ENCODE data around the gene SLX4. TPM values are rescaled to one million over a fixed set of nuclear protein-coding genes. Genes with fewer than 3 reads are reported as not detected.
"Not testable (repeated sequence)": the region's sequence is repeated elsewhere in the genome, so short reads cannot be mapped to it uniquely, and the experiment has no call there.

Gene SLX4
- total and polyA plus RNA-seq, 4 donors, result 0.50 to 5.0 (median 4.5) TPM

GRCh38 chr16:3625331-3625730 lies 13.9 kb upstream of the SLX4 start:
- no peaks in the 10 kb centered on the region for H3K9me3 ChIP-seq (ENCODE audit: control insufficient read depth, low read length)
- no peaks in the 10 kb centered on the region for H3K27me3 ChIP-seq (ENCODE audit: control insufficient read depth in 1 of 2, insufficient read depth in 2 of 2, low read length in 1 of 2)
- H3K4me1 ChIP-seq (ENCODE audit: control insufficient read depth in 1 of 2, insufficient read depth in 2 of 2, low read length in 2 of 2), result no peaks in the 10 kb centered on the region
- DNase-seq, result no peak
- H3K4me3 ChIP-seq (ENCODE audit: low read length in 2 of 2), result no peak overlapping the region
- H3K27ac ChIP-seq (ENCODE audit: low read depth in 1 of 2, low read length in 2 of 2), result no peak overlapping the region
- ATAC-seq (ENCODE audit: low FRiP score), result no peak
- H3K36me3 ChIP-seq (ENCODE audit: control insufficient read depth in 1 of 2, insufficient read depth in 2 of 2, low read length in 1 of 2), result peaks cover 0 to 2% of the 10 kb centered on the region in 2 donors
- 90 to 92% methylated on average over 5 of the region's 5 CpGs for WGBS, 2 donors
- intact Hi-C loops (cut with DNase I), result no loop called here

DNA sequence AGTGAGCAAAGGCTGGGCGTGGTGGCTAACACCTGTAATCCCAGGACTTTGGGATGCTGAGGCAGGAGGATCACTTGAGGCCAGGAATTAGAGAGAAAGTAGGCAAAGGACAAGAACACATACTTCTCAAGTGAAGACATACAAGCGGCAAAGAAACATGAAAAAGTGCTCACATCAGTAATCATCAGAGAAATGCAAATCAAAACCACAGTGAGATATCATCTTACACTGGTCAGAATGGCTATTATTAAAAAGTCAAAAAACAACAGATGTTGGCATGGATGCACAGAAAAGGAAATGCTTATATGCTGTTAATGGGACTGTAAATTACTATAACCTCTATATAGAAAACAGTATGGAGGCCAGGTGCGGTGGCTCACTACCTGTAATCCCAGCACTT lies 12.2 kb upstream of the SLX4 start:
- intact Hi-C loops (cut with DNase I), result no loop called here
- Histone ChIP-seq H3K4me1 (ENCODE audit: control insufficient read depth in 1 of 2, insufficient read depth in 2 of 2, low read length in 2 of 2) (no peaks in the 10 kb centered on the region), H3K27ac (ENCODE audit: low read depth in 1 of 2, low read length in 2 of 2) (no peak overlapping the region), H3K9me3 (ENCODE audit: control insufficient read depth, low read length) (no peaks in the 10 kb centered on the region), H3K4me3 (ENCODE audit: low read length in 2 of 2) (no peak overlapping the region), H3K36me3 (ENCODE audit: control insufficient read depth in 1 of 2, insufficient read depth in 2 of 2, low read length in 1 of 2) (peaks cover 0 to 2% of the 10 kb centered on the region in 2 donors), H3K27me3 (ENCODE audit: control insufficient read depth in 1 of 2, insufficient read depth in 2 of 2, low read length in 1 of 2) (no peaks in the 10 kb centered on the region)
- WGBS, 2 donors, result 95 to 96% methylated on average over 3 of the region's 3 CpGs
- ATAC-seq (ENCODE audit: low FRiP score) (no peak), DNase-seq (no peak)

DNA sequence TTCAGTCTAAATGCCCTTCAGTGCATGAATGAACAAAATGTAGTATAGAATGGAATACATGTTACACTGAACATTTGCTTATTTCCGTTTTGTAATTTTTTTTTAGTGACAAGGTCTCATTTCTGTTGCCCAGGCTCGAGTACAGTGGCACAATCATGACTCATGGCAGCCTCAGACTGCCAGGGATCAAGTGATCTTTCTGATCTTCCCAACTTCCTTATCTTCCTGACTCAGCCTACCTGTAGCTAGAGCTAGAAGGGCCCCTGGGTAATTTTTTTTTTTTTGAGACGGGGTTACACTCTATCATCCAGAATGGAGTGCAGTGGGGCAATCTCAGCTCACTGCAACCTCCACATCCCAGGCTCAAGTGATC lies 7.3 kb upstream of the SLX4 start:
- no peak for ATAC-seq (ENCODE audit: low FRiP score)
- no peak for DNase-seq

GRCh38 chr16:3612510-3613466 lies 1.4 kb upstream of the SLX4 start:
- no peaks in the 10 kb centered on the region for H3K4me1 ChIP-seq (ENCODE audit: control insufficient read depth in 1 of 2, insufficient read depth in 2 of 2, low read length in 2 of 2)
- 84 to 90% methylated on average over 29 to 34 of the region's 34 CpGs for WGBS, 2 donors
- H3K36me3 ChIP-seq (ENCODE audit: control insufficient read depth in 1 of 2, insufficient read depth in 2 of 2, low read length in 1 of 2), result no peaks in the 10 kb centered on the region
- no peaks in the 10 kb centered on the region for H3K9me3 ChIP-seq (ENCODE audit: control insufficient read depth, low read length)
- no peaks in the 10 kb centered on the region for H3K27me3 ChIP-seq (ENCODE audit: control insufficient read depth in 1 of 2, insufficient read depth in 2 of 2, low read length in 1 of 2)
- intact Hi-C loops (cut with DNase I), result loop anchor here (5.0 kb wide), 2 partner anchors 75 to 85 kb away; no protein-coding TSS in a partner anchor
- no peak overlapping the region for H3K27ac ChIP-seq (ENCODE audit: low read depth in 1 of 2, low read length in 2 of 2)
- ATAC-seq (ENCODE audit: low FRiP score), result no peak
- no peak overlapping the region for H3K4me3 ChIP-seq (ENCODE audit: low read length in 2 of 2)
- no peak for DNase-seq

More for the DNA sequence above, 7.3 kb upstream of the SLX4 start:
- intact Hi-C loops (cut with DNase I), result no loop called here
- H3K27me3 ChIP-seq (ENCODE audit: control insufficient read depth in 1 of 2, insufficient read depth in 2 of 2, low read length in 1 of 2), result no peaks in the 10 kb centered on the region
- WGBS, 2 donors, result 75% methylated on average over 3 of the region's 3 CpGs
- no peaks in the 10 kb centered on the region for H3K9me3 ChIP-seq (ENCODE audit: control insufficient read depth, low read length)
- no peaks in the 10 kb centered on the region for H3K4me1 ChIP-seq (ENCODE audit: control insufficient read depth in 1 of 2, insufficient read depth in 2 of 2, low read length in 2 of 2)
- peaks cover 0 to 2% of the 10 kb centered on the region in 2 donors for H3K36me3 ChIP-seq (ENCODE audit: control insufficient read depth in 1 of 2, insufficient read depth in 2 of 2, low read length in 1 of 2)
- no peak overlapping the region for H3K27ac ChIP-seq (ENCODE audit: low read depth in 1 of 2, low read length in 2 of 2)
- no peak overlapping the region for H3K4me3 ChIP-seq (ENCODE audit: low read length in 2 of 2)

GRCh38 chr16:3610698-3611145 lies 684 bp downstream of the SLX4 start:
- H3K4me1 ChIP-seq (ENCODE audit: control insufficient read depth in 1 of 2, insufficient read depth in 2 of 2, low read length in 2 of 2), result no peaks in the 10 kb centered on the region
- peak overlapping the region in 1 of 2 donors; percentile 41 for H3K27ac ChIP-seq (ENCODE audit: low read depth in 1 of 2, low read length in 2 of 2)
- H3K27me3 ChIP-seq (ENCODE audit: control insufficient read depth in 1 of 2, insufficient read depth in 2 of 2, low read length in 1 of 2), result no peaks in the 10 kb centered on the region
- ATAC-seq (ENCODE audit: low FRiP score) (no peak), DNase-seq (no peak)
- no peaks in the 10 kb centered on the region for H3K9me3 ChIP-seq (ENCODE audit: control insufficient read depth, low read length)
- intact Hi-C loops (cut with DNase I), result loop anchor here (2.0 to 5.0 kb wide), 3 partner anchors 73 to 83 kb away; no protein-coding TSS in a partner anchor
- H3K4me3 ChIP-seq (ENCODE audit: low read length in 2 of 2), result peak overlapping the region; percentile 76 to 90
- 3% methylated on average over 10 of the region's 10 CpGs for WGBS, 2 donors
- no peaks in the 10 kb centered on the region for H3K36me3 ChIP-seq (ENCODE audit: control insufficient read depth in 1 of 2, insufficient read depth in 2 of 2, low read length in 1 of 2)

GRCh38 chr16:3609895-3610697 lies 1.3 kb downstream of the SLX4 start:
- intact Hi-C loops (cut with DNase I), result loop anchor here (2.0 to 5.0 kb wide), 3 partner anchors 73 to 83 kb away; no protein-coding TSS in a partner anchor

DNA sequence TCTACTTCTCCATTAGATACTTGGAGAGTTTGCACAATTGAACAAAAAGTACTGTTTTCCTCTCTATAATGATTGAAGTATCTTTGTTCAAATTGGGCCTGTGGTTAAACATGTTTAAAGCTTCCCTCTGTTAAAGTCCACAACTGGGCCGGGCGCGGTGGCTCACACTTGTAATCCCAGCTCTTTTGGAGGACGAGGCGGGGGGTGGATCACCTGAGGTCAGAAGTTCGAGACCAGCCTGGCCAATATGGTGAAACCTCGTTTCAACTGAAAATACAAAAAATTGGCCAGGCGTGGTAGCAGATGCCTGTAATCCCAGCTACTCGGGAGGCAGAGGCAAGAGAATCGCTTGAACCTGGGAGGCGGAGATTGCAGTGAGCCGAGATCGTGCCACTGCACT lies 2.4 kb downstream of the SLX4 start:
- DNase-seq; intact Hi-C loops (cut with DNase I); ATAC-seq (ENCODE audit: low FRiP score); H3K4me1 ChIP-seq (ENCODE audit: control insufficient read depth in 1 of 2, insufficient read depth in 2 of 2, low read length in 2 of 2); H3K9me3 ChIP-seq (ENCODE audit: control insufficient read depth, low read length); H3K27me3 ChIP-seq (ENCODE audit: control insufficient read depth in 1 of 2, insufficient read depth in 2 of 2, low read length in 1 of 2); H3K4me3 ChIP-seq (ENCODE audit: low read length in 2 of 2); H3K27ac ChIP-seq (ENCODE audit: low read depth in 1 of 2, low read length in 2 of 2); H3K36me3 ChIP-seq (ENCODE audit: control insufficient read depth in 1 of 2, insufficient read depth in 2 of 2, low read length in 1 of 2): not testable (repeated sequence)
- WGBS, 2 donors, result 92 to 95% methylated on average over 13 of the region's 13 CpGs

More at GRCh38 chr16:3609895-3610697, 1.3 kb downstream of the SLX4 start:
- Histone ChIP-seq H3K4me1 (ENCODE audit: control insufficient read depth in 1 of 2, insufficient read depth in 2 of 2, low read length in 2 of 2) (no peaks in the 10 kb centered on the region), H3K9me3 (ENCODE audit: control insufficient read depth, low read length) (no peaks in the 10 kb centered on the region), H3K27me3 (ENCODE audit: control insufficient read depth in 1 of 2, insufficient read depth in 2 of 2, low read length in 1 of 2) (no peaks in the 10 kb centered on the region), H3K36me3 (ENCODE audit: control insufficient read depth in 1 of 2, insufficient read depth in 2 of 2, low read length in 1 of 2) (no peaks in the 10 kb centered on the region), H3K4me3 (ENCODE audit: low read length in 2 of 2) (no peak overlapping the region), H3K27ac (ENCODE audit: low read depth in 1 of 2, low read length in 2 of 2) (no peak overlapping the region)
- WGBS, 2 donors, result 60 to 65% methylated on average over 14 of the region's 14 CpGs
- DNase-seq (no peak), ATAC-seq (ENCODE audit: low FRiP score) (no peak)

DNA sequence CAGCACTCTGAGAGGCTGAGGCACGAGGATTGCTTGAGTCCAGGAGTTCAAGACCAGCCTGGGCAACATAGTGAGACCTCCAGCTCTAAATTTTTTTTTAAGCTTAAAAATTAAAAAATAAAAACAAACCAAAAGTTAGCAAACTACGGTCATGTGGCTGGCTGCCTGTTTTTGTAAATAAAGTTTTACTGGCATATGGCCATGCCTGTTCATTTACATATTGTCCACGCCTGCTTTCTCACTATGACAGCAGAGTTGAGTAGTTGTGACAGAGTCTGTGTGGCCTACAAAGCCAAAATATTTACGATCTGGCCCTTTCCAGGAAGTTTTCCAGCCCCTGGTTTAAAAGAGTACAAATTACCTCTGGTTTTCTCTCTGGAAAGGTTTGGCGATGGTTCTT lies 3.3 kb downstream of the SLX4 start:
- intact Hi-C loops (cut with DNase I), result no loop called here
- no peak overlapping the region for H3K27ac ChIP-seq (ENCODE audit: low read depth in 1 of 2, low read length in 2 of 2)
- no peak for DNase-seq

More for the DNA sequence above, 3.3 kb downstream of the SLX4 start:
- no peaks in the 10 kb centered on the region for H3K4me1 ChIP-seq (ENCODE audit: control insufficient read depth in 1 of 2, insufficient read depth in 2 of 2, low read length in 2 of 2)
- no peak overlapping the region for H3K4me3 ChIP-seq (ENCODE audit: low read length in 2 of 2)
- no peaks in the 10 kb centered on the region for H3K9me3 ChIP-seq (ENCODE audit: control insufficient read depth, low read length)
- WGBS, 2 donors, result 91 to 93% methylated on average over 5 of the region's 5 CpGs
- no peaks in the 10 kb centered on the region for H3K27me3 ChIP-seq (ENCODE audit: control insufficient read depth in 1 of 2, insufficient read depth in 2 of 2, low read length in 1 of 2)
- H3K36me3 ChIP-seq (ENCODE audit: control insufficient read depth in 1 of 2, insufficient read depth in 2 of 2, low read length in 1 of 2), result no peaks in the 10 kb centered on the region
- no peak for ATAC-seq (ENCODE audit: low FRiP score)

Data from aorta (tissue), 5 donors.